ENCODE measurements around the gene ATP12A.

Gene ATP12A

GRCh38 chr13:24680258-24680920 is at the start of gene ATP12A:
ATP12A (plus strand) TSS chr13:24680408; CDS start chr13:24680744, 336 bp downstream.
- peak; percentile 22 to 81 for DNase-seq

- DNase-seq, result no peak
These were observed 49.2 kb upstream of the ATP12A start for GRCh38 chr13:24630851-24631620.

DNA sequence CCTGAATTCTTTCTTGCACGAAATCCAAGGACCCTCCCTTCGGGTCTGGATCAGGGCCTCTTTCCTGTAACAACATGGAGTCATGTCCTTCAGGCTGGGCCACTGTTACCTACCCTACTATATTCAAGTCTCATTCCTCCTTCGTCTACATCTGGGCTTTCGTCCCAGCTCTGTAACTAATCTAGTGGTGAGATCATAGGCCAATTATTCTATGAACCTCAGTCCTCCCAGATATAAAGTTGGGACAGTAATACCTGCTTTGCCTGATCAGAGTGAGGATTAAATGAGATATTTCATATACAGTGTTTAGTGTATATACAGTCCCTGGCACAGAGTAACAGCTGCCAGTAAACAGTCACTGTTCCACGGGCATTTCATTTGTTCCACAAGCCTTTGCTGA is 48.3 kb upstream of the ATP12A start:
- no peak for DNase-seq

GRCh38 chr13:24632382-24633121 is 47.7 kb upstream of the ATP12A start:
- no peak for DNase-seq

DNA sequence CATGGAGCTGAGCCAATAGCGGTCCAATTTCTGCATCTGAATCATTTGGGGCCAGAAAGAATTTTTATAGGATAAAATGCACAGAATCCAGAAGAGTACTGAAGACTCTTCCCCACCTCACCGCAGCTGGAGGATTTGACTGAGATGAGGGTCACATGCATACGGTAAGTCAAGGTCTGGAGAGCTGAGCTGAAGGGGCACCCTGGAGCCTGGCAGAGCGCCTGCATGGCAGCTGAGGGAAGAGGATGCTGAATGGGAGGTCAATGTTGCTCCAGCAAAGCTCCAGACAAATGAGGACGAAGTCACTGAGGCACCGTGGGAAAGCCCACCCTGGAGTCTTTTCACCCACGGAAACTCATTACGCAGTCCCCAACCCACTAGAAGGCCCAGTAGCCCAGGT is 43.4 kb upstream of the ATP12A start:
- no peak for DNase-seq

DNA sequence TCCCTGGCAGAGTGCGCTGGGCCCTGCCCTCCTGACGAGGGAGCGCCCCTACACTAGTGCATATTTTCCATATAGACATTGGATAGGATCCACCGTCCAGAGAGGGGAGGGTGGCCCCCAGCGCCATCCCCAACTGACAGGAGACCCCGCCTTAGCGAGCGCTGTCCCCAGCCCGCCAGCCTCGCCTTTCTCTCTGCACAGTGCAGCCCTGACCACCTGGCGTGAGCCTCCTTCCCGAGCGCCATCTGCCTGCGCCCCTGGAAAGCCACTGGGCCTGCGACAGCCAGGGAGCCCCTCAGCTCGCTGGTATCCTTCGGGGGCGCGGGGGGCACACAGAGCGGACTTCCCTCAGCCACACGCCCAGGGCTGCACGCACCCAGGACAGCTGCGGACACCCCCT is 42.1 kb upstream of the ATP12A start:
- no peak for DNase-seq

DNA sequence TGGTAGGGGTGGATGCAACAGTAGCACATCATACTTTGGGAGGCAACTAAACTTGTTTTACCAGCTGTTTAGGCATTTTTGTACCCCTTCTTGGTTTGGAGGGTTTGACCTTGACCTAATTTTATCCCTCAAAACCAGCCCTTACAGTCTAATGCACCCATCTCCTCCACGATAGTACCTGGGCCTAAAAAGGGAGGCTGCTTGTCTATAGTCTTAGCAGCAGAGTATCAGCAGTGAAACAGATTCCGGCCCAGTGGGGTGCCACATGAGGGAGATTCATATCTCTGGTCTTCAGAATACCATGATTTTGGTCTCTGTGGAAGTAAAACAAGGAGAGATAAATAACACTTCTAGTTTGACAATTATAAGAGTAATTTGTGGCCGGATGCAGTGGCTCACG is 39.5 kb upstream of the ATP12A start:
- no peak for DNase-seq

- DNase-seq, result no peak
These were observed 38.0 kb upstream of the ATP12A start for GRCh38 chr13:24642219-24642618.

GRCh38 chr13:24644036-24644435 is 36.2 kb upstream of the ATP12A start:
- DNase-seq, result no peak

DNA sequence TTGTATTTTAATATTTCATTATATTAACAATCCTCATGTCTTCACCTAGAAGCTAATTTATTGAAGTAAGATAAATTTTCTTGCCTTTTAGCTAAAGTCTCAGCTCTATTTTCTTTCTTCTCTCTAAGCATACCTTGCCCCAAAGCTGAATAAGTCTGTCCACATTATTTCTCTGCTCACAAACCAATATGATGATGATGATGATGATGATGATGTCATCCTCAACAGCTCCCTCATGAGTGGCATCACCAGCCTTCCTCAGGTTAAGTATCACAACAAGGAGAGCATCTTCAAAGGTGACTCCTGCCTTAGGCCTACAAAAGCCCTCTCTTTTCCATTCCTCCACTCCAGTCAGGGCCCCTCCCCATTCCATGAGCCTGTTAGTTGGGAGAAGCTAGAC is 31.9 kb upstream of the ATP12A start:
- DNase-seq, result no peak

DNA sequence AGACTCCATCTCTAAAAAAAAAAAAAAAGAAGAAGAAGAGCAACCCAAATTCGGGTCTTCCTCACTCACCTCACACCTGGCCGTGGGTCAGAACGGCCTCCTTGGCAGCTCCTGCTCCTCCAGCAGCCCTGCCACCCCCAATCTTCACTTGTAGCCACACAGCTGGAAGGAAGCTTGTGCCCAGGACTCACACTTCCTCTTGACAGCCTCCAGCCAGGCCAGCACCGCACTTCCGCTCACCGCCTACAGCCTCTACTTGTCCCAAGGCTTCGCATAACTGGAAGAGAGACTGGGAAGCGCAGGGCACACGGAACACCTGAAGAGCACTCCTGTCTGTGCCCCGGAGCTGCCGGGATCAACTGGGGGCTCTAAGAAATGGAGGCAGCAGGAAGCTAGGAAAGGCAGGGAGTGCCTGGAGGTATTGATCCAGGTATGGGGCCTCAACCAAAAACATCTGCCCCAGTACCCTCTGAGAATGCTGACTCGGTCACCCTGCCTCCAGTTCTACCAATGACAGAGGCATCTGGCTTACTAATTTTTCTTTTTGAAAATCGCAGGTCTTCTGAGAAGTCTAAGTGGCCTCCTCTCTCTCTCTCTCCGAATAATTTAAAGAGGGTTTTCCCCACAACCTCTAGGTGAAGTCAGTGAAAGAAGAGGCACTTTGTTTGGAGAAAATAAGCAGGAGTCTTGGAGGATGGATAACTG is 31.1 kb upstream of the ATP12A start:
- no peak for DNase-seq

DNA sequence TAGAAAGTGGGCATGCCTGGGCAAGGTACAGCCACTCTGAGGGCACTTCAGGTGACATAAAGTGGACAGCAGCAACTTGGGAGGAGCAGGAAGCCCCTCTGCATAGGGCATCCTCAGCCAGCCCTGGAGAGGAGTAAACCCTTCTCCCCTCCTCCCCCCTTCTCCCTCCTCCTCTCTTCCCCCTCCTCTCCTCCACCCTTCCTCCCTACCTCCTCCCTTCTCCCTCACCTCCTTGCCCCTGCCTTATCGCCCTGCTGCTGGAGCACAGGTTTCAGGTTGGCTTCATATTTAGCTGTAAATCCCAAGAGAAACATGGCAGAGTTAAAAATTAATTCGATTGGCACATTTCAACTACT is 30.5 kb upstream of the ATP12A start:
- no peak for DNase-seq

GRCh38 chr13:24650161-24650560 is 30.0 kb upstream of the ATP12A start:
- DNase-seq, result peak in 1 of 2 experiments; percentile 13

DNA sequence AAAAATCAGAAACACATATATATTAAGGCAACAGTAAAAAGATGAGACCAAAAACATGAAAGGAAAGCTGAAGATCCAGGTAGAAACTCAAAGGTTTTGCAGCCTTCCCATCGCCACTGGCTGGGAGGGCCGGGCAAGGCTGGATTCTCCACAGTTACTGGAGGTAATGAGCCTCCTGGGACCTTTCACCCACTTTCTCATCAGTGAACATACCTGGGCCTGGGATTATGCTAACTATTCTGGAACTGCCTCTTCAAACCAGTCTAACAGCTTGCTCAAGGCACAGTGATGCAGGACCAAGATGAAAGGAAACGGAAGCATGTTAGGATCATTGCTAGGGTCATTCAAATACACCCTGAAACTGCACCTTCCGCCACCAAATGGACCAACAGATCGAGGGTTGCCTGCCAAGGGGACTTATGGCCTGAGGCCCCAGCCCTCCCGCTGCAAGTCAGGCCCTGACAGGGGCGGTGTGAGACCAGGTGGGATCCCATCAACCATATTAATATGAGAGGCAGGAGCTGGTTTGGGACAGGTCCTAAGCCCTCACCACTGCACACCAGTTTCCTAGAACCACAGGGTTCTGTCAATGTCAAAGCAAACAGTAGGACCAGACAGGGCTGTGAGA is 28.4 kb upstream of the ATP12A start:
- DNase-seq, result peak; percentile 93 to 95

DNA sequence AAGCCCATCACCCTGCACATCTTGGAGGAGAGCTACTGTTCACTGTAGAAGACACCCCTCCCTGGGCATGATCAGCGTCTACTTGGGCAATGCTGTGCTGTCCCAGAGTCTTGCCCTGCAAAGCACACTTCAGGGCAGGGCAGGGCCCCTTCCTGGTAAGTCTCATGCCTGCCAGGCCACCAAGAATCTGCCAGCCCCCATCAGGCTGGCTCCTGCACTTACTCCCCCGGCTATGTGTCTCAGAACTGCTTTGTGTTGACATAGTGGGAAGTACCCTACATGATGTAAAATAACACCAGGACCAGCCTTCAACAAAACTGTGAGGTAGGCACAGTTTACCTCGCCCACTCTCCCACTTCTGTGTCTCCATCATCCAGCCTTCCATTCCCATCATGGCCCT is 27.8 kb upstream of the ATP12A start:
- no peak for DNase-seq

DNA sequence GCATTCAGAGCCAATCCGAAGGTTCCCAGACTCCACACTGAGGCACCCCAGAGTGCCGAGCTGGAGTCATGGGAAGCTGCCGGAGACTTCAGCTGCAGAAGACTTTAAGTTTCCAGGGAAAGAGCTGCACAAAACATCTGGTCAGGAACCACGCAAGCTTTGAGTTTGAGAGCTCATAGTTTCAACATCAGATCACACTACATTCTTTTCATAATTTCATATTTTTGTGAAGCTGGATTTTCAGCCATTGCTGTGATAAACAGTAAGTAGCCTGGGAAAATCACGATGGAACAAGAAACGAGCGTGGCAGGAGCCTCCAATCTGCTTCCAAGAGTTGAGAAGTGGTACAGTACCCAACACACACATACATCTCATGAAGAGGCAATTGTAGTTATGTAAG is 25.5 kb upstream of the ATP12A start:
- no peak for DNase-seq

DNA sequence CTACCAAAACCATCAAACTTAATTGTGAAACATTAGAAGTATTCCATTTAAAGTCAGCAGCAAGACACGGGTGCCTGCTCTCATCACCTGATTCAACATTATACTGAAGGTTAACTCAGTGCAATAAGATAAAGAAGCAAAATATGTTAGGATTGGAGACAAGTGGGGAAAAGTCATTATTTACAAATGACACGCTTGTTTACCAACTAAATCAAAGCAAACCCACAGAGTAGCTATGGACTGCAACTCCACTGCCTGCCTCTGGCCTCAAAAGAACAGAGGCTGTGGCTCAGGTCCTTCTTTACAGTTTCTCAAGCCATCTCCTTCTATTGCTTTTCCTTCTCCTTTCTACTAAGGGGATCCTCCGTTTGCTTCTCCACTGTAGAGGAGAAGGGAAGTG is 21.0 kb upstream of the ATP12A start:
- DNase-seq, result no peak

DNA sequence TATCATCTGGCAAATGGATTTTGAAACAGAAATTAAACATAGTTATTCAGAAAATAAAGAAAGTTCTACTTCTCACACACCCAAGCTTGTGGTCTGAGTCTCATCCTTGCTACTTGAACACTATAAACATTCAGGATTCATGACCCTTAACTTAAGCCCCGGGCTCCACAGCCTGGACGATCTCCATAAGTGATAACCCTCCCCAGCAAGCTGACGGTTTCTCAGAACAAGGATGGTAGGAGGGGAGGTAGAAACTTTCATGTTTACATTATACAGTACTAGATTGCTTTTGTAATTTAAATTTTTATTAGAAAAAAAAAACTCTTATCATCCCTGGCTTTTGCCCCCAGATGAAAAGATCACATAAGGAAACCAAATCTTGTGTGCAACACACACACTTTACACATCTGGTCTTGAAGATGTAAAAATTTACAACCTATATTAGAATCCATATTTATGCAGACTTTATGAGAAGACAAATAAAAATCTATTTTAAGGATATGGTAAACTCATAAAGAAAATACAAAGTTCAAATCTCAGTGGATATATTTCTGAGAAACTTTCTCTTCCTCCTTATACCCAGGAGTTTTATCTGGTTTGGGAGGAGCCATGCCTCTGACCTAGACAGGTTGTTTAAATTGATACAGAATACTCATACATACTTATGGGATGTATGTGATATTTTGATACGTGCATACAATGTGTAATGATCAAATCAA is 20.0 kb upstream of the ATP12A start:
- DNase-seq, result no peak

DNA sequence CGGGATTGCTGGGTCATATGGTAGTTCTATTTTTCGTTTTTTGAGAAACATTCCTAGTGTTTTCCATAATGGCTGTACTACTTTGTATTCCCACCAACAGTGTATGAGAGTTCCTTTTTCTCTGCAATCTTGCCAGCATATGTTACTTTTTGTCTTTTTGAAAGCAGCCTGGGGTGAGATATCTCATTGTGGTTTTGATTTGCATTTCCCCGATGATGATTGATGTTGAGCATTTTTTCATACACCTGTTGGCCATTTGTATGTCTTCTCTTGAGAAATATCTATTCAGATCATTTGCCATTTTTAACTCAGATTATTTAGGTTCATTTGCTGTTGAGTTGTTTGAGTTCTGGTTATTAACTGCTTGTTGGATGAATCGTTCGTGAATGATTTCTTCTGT is 18.5 kb upstream of the ATP12A start:
- peak; percentile 78 to 85 for DNase-seq

DNA sequence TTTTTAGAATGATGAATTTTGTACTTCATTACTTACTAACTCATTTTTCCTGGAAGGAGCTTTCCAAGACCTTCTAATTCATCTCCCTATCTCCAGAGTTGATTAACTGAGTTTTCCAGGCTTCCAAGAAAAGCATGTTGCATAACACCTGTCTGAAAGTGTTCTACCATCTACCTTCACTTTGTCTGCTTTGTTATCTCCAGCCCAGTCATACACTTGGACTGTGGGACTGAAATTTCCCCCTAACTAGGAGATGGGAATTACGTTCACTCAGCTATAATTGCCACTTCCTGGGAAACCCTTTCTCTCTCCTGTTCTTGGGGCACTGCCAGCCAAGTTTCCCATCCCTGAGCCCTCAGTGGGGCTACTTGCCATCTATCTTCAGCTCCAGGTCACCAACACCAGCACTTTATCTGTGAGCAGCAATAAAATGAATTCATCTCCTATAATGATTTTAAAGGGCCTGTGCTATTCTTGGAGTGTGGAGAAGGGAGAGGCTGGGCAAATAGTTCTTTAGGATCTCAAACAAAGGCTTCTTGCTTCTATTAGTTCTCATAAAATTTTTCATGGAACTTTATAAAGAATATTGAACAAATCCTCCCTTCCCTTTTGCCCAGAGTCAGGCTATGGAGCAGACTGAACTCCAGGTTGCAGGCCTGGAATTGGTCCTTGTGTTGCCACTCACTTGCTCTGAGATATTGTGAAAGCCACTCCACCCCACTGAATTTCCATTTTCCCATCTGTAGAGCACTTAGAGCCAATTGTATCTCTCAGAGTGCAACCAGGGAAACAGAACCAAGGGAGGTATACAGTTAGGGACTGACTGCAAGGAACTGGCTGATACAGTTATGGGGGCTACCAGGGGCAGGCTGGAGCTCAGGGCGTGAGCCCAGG is 17.8 kb upstream of the ATP12A start:
- peak in 1 of 2 experiments; percentile 22 for DNase-seq

- DNase-seq, result no peak
These were observed 17.2 kb upstream of the ATP12A start for GRCh38 chr13:24663089-24663395.

Measured in NCI-H526 (cell line).